Spleen (tissue), 7 donors: ENCODE results near the gene CNTNAP2.
"Not testable (repeated sequence)": the region's sequence is repeated elsewhere in the genome, so short reads cannot be mapped to it uniquely, and the experiment has no call there.

Experiments
- CTCF ChIP-seq, 11 experiments: fragments of 200-600 bp in 7 of 11; fragments of 450-650 bp in 4 of 11; sonication (generic) in 4 of 11; IDR thresholded peaks in 8 of 11; conservative IDR thresholded peaks in 3 of 11; 1 replicate in 7 of 11; 2 replicates in 4 of 11; pipeline versions ENCODE4 v1.4.0 to v1.8.0; 2016 to 2021; ENCODE audit warnings: antibody characterized with exemption in 11 of 11, inconsistent platforms in 4 of 11, mild to moderate bottlenecking in 1 of 11
- POLR2A ChIP-seq, 3 donors: fragments of 450-650 bp; IDR thresholded peaks; one replicate each; pipeline ENCODE4 v1.5.1; 2017; ENCODE audit warnings: antibody characterized with exemption in 3 of 3, mild to moderate bottlenecking in 1 of 3
- POLR2AphosphoS5 ChIP-seq, 3 donors: sonication (generic); formaldehyde crosslinking; IDR thresholded peaks; one replicate each; pipeline ENCODE4 v1.5.1; 2017; ENCODE audit warnings: antibody characterized with exemption in 3 of 3
- donor health status: DM: no; HTN: no; CAD: no; lungs with moderate emphysema.
- donor health status: DM: no; HTN: no; CAD: no.
- donor health status: DM: no; HTN: no; CAD: no.

- TF ChIP-seq CTCF (IDR thresholded peaks at IDR 0.05 in 8 of 11, conservative IDR thresholded peaks at IDR 0.05 in 3 of 11); POLR2AphosphoS5 (IDR thresholded peaks at IDR 0.05); POLR2A (IDR thresholded peaks at IDR 0.05): not testable (repeated sequence)
Observed at GRCh38 chr7:147598687-147599086, 1482.1 kb downstream of the CNTNAP2 start.
